Right ventricle myocardium inferior (tissue), 1 donor: Measurements from ENCODE around the gene ZWILCH. TPM values are rescaled to one million over a fixed set of nuclear protein-coding genes. Genes with fewer than 3 reads are reported as not detected.
A peak's percentile ranks its signal among the peaks of the same experiment; 100 is the strongest.
"Not testable (repeated sequence)": the region's sequence is repeated elsewhere in the genome, so short reads cannot be mapped to it uniquely, and the experiment has no call there.

Experiments used
- ATAC-seq: fragments of 200-7000 bp; cut with Tn5 transposase; one replicate; pipeline ENCODE4 v1.9.1; 2020; ENCODE audit warnings: mild to moderate bottlenecking, moderate library complexity
- DNase-seq: peaks from one replicate; pipeline ENCODE4 v3.0.0; 2021; ENCODE audit errors: missing footprints
- intact Hi-C: fragments of 100-400 bp; cut with DNase I; formaldehyde crosslinking; loops from one replicate; pipeline ENCODE4 v1.11.0; 2022
- long read RNA-seq: library from polyadenylated mRNA; unstranded; transcript quantifications from one replicate; pipeline ENCODE4 v2.0.0, GENCODE V29; 2021
- total RNA-seq: library from RNA; stranded (reverse); fragmentation: NEBNext Ultra II Directional; extraction: Animal tissue kit (Norgen Biotek cat#: 25700); gene quantifications from one replicate; pipeline ENCODE4 v1.2.1, GENCODE V29; 2021
- donor health status: DM: no; HTN: yes; CAD: no; lungs with severe emphysema.

Gene ZWILCH
- total RNA-seq = 2.1 TPM
- long read RNA-seq, partial matches to known transcripts = 0 of 2 reads
- long read RNA-seq, other reads (novel, unspliced or antisense) = 0 of 2 reads

GRCh38 chr15:66504563-66505429 is at the start of gene ZWILCH, which contains the start of gene RPL4:
ZWILCH (plus strand) TSS chr15:66505326; CDS start chr15:66505339, 13 bp downstream.
RPL4 (minus strand) TSS chr15:66504855; CDS start chr15:66504790, 65 bp downstream.
- intact Hi-C loops = loop anchor here (2.0 kb wide), 1 partner anchor 118 kb away; the partner anchor contains the start of gene MAP2K1

DNA sequence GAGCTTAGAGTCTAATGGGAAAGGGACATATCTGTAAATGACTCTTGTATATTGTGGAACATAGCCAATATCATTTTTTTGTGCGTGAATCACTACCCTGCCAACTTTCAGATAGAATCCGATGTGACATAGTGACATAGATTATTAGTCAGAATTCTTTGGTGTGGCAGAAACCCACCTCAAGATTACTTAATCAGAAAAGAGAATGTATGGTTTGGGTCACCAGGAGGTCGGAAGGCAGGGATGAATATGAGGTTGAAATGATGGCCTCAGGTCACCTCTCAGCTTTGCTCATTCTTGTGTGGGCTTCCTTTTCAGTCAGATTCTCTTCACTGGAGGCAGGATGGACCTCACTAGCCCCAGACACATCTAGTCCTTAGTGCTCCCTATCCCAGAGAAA is 48.9 kb upstream of the ZWILCH start:
- DNase-seq (no peak), ATAC-seq (no peak)
- intact Hi-C loops = no loop called here

More at GRCh38 chr15:66504563-66505429, at the start of gene ZWILCH, which contains the start of gene RPL4:
- ATAC-seq = peak; percentile 95
- DNase-seq = peak; percentile 91

DNA sequence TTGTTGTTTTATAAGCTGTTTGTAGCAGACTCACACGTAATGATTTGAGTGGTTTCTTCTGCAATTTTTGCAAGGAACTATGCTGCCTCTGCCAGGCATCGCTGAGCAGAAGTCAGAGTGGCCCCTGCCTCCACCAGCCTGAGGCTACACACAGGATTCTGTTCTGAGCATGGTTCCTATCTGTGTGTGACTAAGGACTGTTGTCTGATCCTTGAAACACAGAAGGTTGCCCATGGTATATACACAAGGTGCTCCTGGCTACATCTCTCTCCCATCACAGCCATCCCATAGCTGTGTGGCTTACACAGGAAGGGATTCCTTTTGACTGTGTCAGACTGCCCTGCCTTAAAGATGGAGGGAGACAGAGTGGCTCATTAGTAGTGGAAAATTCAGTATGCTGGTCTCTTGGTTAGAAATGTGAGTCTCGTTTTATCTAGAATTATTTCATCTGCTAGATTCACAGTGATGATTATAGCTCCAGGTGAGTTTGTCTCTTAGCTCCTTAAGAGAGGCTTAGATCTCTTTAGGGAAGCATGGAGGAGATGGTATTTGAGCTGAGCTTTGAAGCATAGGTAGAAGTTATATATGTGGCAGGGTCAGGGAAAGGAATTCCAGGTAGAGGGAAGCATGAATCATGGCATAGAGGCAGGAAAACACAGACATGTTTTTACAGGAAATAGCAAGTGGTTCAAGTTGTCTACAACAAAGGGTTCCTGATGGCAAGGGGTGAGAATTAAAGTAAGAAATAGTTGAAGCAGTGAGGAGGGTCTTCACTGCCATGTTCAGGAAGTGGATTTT is 45.1 kb upstream of the ZWILCH start:
- intact Hi-C loops = no loop called here
- ATAC-seq = no peak
- DNase-seq = no peak

GRCh38 chr15:66461294-66461693 is 43.8 kb upstream of the ZWILCH start:
- ATAC-seq, DNase-seq, intact Hi-C loops: not testable (repeated sequence)

GRCh38 chr15:66461917-66462316 is 43.2 kb upstream of the ZWILCH start:
- DNase-seq (no peak), ATAC-seq (no peak)
- intact Hi-C loops = no loop called here

DNA sequence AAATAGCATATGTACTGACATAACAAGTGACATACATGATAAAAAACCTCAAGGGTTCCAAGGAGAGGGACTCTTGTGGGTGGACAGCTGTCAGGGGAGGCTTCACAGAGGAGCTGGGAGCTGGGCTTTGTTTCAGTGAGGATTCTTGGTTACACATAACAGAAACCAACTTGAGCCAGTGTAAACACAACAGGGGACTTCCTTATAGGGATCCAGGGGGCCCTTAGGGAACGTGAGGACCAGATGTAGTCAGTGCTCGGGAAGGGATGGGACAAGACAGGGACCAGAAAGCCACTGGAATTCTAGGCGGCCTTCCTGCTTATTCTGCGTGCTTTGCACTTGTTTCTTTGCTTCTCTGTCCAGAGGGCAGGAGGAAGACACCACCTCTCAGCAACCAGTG is 42.5 kb upstream of the ZWILCH start:
- intact Hi-C loops = no loop called here
- DNase-seq = no peak
- ATAC-seq = peak; percentile 76

GRCh38 chr15:66465294-66465693 is 39.8 kb upstream of the ZWILCH start:
- intact Hi-C loops, DNase-seq, ATAC-seq: not testable (repeated sequence)

- DNase-seq, ATAC-seq, intact Hi-C loops: not testable (repeated sequence)
Measured at GRCh38 chr15:66467162-66468040, 37.7 kb upstream of the ZWILCH start.

DNA sequence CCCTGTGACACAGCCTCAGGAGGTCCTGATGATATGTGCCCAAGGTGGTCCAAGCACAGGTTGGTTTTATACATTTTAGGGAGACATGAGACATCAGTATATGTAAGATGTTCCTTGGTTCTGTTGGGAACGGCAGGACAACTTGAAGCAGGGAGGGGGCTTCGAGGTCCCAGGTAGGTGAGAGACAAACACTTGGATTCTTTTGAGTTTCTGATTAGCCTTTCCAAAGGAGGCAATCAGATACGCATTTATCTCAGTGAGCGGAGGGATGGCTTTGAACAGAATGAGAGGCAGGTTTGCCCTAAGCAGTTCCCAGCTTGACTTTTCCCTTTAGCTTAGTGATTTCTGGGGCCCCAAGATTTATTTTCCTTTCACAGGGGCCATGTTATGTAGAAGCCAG is 34.3 kb upstream of the ZWILCH start:
- ATAC-seq, DNase-seq, intact Hi-C loops: not testable (repeated sequence)

- ATAC-seq (peak; percentile 64), DNase-seq (no peak)
Measured at GRCh38 chr15:66472176-66472999, 32.7 kb upstream of the ZWILCH start.

GRCh38 chr15:66474135-66474534 is 31.0 kb upstream of the ZWILCH start:
- no peak for ATAC-seq
- intact Hi-C loops = no loop called here
- DNase-seq = no peak

More at GRCh38 chr15:66472176-66472999, 32.7 kb upstream of the ZWILCH start:
- intact Hi-C loops = no loop called here

DNA sequence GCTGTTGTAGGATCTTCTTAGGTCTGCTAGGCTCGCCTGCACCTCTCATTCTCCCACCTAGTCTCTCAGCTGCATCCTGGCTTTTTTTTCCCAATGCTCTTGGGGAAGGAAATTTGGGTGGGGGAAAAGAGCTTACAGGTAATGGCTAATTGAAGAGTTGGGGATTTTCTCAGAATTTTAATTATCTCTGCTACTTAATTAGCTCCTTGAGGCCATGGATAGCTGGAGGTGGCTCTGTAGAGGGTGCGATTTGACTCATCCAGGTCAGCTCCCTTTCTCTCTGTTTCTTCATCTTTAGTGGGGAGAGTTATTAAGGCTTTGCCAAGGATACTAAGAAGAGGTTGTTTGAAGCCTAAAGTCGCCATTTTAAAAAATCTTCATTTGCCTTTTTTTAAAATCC is 30.2 kb upstream of the ZWILCH start:
- intact Hi-C loops = no loop called here
- no peak for ATAC-seq
- DNase-seq = no peak

DNA sequence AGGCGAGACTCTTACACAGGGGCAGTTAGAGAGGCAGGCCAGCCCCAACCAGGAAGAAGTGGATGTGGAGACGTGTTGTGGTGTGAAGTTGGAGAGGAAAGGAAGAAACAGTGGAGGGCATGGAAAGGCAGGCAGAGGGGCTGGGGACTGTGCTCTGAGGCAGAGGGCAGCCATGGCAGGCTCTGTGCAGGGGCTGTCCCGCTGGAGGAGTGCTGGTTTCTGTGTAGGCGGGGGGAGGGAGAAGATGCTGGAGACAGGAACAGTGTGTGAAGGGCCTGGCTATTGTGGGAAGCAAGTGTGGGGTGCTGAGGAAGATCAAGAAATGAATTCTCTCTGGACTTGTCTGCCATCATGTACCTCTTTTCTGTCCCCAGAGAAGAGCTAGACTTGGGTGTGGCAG is 28.6 kb upstream of the ZWILCH start:
- ATAC-seq (no peak), DNase-seq (no peak)
- intact Hi-C loops = no loop called here

DNA sequence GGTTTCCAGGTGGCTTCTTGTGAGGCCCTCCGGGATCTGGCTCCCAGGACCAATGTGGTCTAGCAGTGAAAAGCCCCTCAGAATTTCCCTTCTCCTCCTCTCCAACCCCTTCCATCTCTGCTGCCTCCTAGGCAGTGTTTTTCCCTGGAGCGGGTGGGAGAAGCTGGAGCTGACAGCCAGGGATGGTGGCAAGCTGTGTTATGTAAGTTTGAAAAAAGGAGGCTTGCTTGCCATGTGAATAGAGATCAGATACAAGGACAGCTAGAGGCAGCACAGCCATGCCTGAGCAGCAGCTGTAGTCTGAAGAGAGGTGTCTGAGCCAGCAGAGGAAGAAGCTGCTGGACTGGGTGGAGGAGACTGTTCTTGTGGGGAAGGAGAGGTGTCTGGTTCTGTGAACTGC is 28.1 kb upstream of the ZWILCH start:
- ATAC-seq = no peak
- intact Hi-C loops = no loop called here
- DNase-seq = no peak

DNA sequence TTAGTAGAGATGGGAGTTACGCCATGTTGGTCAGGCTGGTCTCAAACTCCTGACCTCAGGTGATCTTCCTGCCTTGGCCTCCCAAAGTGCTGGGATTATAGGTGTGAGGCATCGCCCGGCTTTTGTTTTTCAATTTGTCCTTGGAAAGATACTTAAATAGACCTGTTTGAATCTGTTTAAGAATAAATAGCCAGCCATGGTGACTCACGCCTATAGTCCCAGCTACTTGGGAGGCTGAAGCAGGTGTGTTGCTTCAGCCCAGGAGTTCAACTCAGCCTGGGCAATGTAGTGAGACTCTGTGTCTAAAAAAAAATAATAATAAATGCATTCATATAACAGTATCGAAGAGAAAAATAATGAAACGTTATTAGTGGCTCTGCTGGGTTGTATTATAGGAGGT is 24.9 kb upstream of the ZWILCH start:
- no peak for ATAC-seq
- no peak for DNase-seq
- intact Hi-C loops = no loop called here

DNA sequence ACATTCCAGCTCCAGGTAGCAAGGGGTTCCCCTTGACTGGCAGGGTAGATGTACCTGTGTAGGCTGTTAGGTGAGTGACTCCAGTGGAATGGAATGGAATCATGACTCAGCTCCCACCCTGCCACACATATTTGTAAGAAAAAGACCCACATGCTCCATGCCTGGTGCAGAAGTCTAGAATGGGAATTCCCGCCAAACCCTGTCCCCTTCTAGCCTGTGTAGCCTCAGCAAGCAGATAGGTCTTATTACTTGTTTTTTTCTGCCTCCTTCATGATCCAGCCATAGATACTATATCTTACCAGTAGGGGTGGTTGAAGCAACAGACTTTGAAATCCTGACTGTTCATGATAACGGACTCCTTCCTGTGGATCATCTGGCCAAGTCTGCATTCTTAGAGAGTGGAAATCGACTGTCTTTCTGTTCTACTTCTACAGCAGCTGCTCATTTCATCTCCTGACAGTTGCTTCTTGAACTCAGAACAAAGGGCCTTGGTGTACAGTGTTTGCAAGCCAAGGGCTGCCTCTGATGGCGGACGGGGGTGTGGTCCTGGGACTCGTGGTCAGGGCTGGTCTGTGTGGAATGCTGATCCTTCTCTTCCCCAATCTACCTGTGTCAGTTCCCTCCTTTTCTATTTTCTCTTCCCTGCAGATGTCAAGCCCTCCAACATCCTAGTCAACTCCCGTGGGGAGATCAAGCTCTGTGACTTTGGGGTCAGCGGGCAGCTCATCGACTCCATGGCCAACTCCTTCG is 23.8 kb upstream of the ZWILCH start:
- DNase-seq = no peak
- intact Hi-C loops = no loop called here
- ATAC-seq = no peak

GRCh38 chr15:66482539-66482938 is 22.6 kb upstream of the ZWILCH start:
- ATAC-seq (peak; percentile 75), DNase-seq (no peak)

More at GRCh38 chr15:66482539-66482938, 22.6 kb upstream of the ZWILCH start:
- intact Hi-C loops = no loop called here
